ENCODE data around the gene MOB3B.

MOB3B gene

GRCh38 chr9:27442464-27442863, 87.2 kb downstream of the MOB3B start:
- intact Hi-C loops (cut with DNase I; ENCODE audit: low total_unique reads) = no loop called here
- H3K4me1 ChIP-seq = peaks cover 0 to 6% (median 0%) of the 10 kb centered on the region in 4 donors

GRCh38 chr9:27441741-27442070, 87.9 kb downstream of the MOB3B start:
- TF ChIP-seq, protein P1, sequence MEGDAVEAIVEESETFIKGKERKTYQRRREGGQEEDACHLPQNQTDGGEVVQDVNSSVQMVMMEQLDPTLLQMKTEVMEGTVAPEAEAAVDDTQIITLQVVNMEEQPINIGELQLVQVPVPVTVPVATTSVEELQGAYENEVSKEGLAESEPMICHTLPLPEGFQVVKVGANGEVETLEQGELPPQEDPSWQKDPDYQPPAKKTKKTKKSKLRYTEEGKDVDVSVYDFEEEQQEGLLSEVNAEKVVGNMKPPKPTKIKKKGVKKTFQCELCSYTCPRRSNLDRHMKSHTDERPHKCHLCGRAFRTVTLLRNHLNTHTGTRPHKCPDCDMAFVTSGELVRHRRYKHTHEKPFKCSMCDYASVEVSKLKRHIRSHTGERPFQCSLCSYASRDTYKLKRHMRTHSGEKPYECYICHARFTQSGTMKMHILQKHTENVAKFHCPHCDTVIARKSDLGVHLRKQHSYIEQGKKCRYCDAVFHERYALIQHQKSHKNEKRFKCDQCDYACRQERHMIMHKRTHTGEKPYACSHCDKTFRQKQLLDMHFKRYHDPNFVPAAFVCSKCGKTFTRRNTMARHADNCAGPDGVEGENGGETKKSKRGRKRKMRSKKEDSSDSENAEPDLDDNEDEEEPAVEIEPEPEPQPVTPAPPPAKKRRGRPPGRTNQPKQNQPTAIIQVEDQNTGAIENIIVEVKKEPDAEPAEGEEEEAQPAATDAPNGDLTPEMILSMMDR (IDR thresholded peaks at IDR 0.05) = no peak
- Histone ChIP-seq H3K27me3 (no peaks in the 10 kb centered on the region), H3K36me3 (no peaks in the 10 kb centered on the region), H3K9me3 (no peaks in the 10 kb centered on the region), H3K4me1 (peaks cover 0 to 6% (median 0%) of the 10 kb centered on the region in 4 donors), H3K4me3 (no peak overlapping the region), H3K27ac (no peak overlapping the region)
- intact Hi-C loops (cut with DNase I; ENCODE audit: low total_unique reads) = no loop called here
- DNase-seq = no peak

More at GRCh38 chr9:27442464-27442863, 87.2 kb downstream of the MOB3B start:
- DNase-seq = no peak
- Histone ChIP-seq H3K27ac (no peak overlapping the region), H3K4me3 (no peak overlapping the region), H3K9me3 (no peaks in the 10 kb centered on the region), H3K36me3 (no peaks in the 10 kb centered on the region), H3K27me3 (no peaks in the 10 kb centered on the region)
- TF ChIP-seq, protein P1 (IDR thresholded peaks at IDR 0.05) = no peak

- Histone ChIP-seq H3K9me3 (no peaks in the 10 kb centered on the region), H3K4me3 (no peak overlapping the region), H3K27ac (no peak overlapping the region), H3K36me3 (no peaks in the 10 kb centered on the region), H3K4me1 (peaks cover 0 to 6% (median 0%) of the 10 kb centered on the region in 4 donors), H3K27me3 (no peaks in the 10 kb centered on the region)
- intact Hi-C loops (cut with DNase I; ENCODE audit: low total_unique reads) = no loop called here
- DNase-seq = no peak
- TF ChIP-seq, protein P1 (IDR thresholded peaks at IDR 0.05) = no peak
Measured at GRCh38 chr9:27440888-27441740, 88.5 kb downstream of the MOB3B start.

- Histone ChIP-seq H3K36me3 (no peaks in the 10 kb centered on the region), H3K9me3 (no peaks in the 10 kb centered on the region), H3K4me3 (no peak overlapping the region), H3K4me1 (peaks cover 0 to 22% (median 12%) of the 10 kb centered on the region in 4 donors), H3K27me3 (no peaks in the 10 kb centered on the region), H3K27ac (no peak overlapping the region)
- TF ChIP-seq, protein P1 (IDR thresholded peaks at IDR 0.05) = no peak
- no peak for DNase-seq
- intact Hi-C loops (cut with DNase I; ENCODE audit: low total_unique reads) = no loop called here
Measured at GRCh38 chr9:27438522-27438921, 91.1 kb downstream of the MOB3B start.

DNA sequence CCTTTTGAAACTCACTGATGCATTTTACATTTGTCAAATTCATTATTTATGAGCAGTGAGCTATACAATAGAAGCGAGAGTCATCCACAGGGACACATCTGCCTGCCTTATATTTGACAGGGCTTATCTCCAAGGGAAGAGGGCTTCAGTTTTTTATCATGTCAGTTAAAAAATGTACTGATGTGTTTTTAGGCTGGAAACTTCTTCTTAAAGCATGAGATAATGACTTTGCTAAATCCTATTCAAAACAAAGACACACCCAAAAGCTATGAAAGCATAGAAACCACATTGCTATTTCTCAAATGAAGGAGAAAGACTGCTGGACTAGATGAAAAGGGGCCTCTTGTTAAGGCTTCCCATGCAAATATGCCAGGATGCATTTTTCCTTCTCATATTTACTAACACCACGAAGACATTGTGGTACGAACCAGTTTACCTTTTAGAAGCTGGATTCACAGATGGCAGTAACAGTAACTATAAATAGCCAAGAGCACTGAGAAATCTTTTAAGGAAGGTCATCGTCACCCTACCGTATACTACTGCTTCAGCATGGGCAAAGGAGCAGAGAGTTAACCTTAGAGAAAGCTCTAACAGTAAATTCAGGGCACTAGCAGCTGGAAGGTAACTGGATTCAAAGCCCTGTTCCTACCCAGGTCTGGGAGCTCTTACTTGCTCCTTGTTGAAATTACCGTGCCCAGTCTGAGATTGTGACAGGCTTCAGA, 91.8 kb downstream of the MOB3B start:
- H3K27ac ChIP-seq = no peak overlapping the region
- no peak for DNase-seq
- H3K4me3 ChIP-seq = no peak overlapping the region
- TF ChIP-seq, protein P1 (IDR thresholded peaks at IDR 0.05) = no peak
- H3K36me3 ChIP-seq = no peaks in the 10 kb centered on the region
- H3K9me3 ChIP-seq = no peaks in the 10 kb centered on the region
- intact Hi-C loops (cut with DNase I; ENCODE audit: low total_unique reads) = no loop called here
- H3K4me1 ChIP-seq = peaks cover 0 to 26% (median 13%) of the 10 kb centered on the region in 4 donors
- H3K27me3 ChIP-seq = no peaks in the 10 kb centered on the region
